ENCODE results near the gene TBXA2R.

Gene TBXA2R

DNA sequence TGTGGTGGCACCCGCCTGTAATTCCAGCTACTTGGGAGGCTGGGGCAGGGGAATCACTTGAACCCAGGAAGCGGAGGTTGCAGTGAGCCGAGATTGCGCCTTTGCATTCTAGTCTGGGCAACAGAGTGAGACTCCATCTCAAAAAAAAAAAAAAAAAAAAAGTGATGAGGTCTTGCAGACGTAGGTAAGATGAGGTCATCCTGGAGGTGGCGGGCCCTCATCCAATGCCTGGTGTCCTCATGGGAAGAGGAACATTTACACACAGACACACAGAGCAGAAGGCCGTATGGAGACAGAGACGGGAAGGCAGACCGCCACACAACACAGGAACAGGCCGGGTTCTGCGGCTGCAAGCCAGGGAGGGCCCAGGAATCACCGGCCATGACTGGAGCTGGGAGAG lies 15.5 kb upstream of the TBXA2R start:
- Histone ChIP-seq H3K27me3 (ENCODE audit: control insufficient read depth, insufficient read depth, low read length) (no peaks in the 10 kb centered on the region), H3K27ac (ENCODE audit: low read depth, low read length) (no peak overlapping the region), H3K36me3 (ENCODE audit: control insufficient read depth, insufficient read depth, low read length) (peaks cover 12% of the 10 kb centered on the region), H3K4me3 (ENCODE audit: low read length) (no peak overlapping the region), H3K4me1 (ENCODE audit: control insufficient read depth, insufficient read depth, low read length) (peaks cover 10% of the 10 kb centered on the region), H3K9ac (ENCODE audit: low read length) (no peak overlapping the region)

DNA sequence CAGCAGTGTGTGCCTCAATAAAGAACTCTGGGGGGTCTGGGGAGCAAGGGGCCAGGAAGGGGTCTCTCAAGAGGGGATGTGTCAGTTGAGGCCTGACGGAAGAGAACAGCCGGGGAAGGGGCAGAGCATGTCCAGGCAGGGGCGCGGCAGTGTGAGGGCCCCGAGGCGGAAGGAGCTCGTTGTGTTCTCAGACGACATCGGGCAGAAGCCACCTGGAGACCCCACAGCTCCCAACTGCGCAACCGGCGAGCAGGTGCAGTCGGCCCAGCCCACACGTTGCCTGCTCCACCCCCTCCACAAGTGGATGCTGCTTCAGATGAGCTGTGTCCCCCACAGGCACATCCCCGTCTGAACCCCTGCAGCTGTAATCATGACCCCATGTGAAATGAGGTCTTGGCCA lies 15.0 kb upstream of the TBXA2R start:
- no peaks in the 10 kb centered on the region for H3K27me3 ChIP-seq (ENCODE audit: control insufficient read depth, insufficient read depth, low read length)
- H3K9ac ChIP-seq (ENCODE audit: low read length): no peak overlapping the region
- peaks cover 12% of the 10 kb centered on the region for H3K36me3 ChIP-seq (ENCODE audit: control insufficient read depth, insufficient read depth, low read length)
- no peak overlapping the region for H3K27ac ChIP-seq (ENCODE audit: low read depth, low read length)
- H3K4me3 ChIP-seq (ENCODE audit: low read length): no peak overlapping the region
- peaks cover 10% of the 10 kb centered on the region for H3K4me1 ChIP-seq (ENCODE audit: control insufficient read depth, insufficient read depth, low read length)

DNA sequence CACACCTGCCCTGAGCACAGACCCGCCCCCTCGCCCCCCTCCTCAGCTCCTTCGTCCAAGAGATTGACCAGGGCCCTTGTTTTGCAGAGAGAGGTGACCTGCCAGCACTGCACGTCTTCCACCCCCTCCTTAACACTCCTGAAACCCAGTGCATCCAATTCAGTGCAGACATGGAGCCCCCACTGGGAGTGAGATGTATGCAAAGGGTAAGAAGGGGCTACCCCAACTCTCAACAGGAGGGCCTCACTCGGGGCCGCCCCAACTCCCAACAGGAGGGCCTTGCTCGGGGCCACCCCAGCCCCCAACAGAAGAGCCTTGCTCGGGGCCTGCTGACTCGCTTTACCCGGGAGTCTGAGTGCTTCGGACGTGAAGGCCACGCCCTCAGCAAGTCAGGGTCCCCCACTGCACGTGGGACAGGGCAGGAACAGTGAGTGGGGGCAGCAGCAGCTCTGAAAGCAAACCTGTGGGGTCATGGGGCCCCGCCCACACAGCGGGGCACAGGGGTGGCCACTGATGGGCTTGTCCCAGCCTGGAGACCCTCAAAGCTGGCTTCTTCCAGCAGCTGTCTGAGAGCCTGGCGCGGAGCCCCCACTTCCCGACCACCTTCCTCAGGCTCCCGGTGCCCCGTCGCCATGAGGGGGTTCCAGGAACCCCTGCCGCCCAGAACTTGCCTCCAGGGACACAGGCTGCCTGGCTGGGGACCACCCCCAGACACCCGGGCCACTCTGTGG lies 14.3 kb upstream of the TBXA2R start:
- Histone ChIP-seq H3K4me3 (ENCODE audit: low read length) (no peak overlapping the region), H3K36me3 (ENCODE audit: control insufficient read depth, insufficient read depth, low read length) (peaks cover 12% of the 10 kb centered on the region), H3K27me3 (ENCODE audit: control insufficient read depth, insufficient read depth, low read length) (no peaks in the 10 kb centered on the region), H3K4me1 (ENCODE audit: control insufficient read depth, insufficient read depth, low read length) (peaks cover 10% of the 10 kb centered on the region), H3K27ac (ENCODE audit: low read depth, low read length) (no peak overlapping the region), H3K9ac (ENCODE audit: low read length) (no peak overlapping the region)

DNA sequence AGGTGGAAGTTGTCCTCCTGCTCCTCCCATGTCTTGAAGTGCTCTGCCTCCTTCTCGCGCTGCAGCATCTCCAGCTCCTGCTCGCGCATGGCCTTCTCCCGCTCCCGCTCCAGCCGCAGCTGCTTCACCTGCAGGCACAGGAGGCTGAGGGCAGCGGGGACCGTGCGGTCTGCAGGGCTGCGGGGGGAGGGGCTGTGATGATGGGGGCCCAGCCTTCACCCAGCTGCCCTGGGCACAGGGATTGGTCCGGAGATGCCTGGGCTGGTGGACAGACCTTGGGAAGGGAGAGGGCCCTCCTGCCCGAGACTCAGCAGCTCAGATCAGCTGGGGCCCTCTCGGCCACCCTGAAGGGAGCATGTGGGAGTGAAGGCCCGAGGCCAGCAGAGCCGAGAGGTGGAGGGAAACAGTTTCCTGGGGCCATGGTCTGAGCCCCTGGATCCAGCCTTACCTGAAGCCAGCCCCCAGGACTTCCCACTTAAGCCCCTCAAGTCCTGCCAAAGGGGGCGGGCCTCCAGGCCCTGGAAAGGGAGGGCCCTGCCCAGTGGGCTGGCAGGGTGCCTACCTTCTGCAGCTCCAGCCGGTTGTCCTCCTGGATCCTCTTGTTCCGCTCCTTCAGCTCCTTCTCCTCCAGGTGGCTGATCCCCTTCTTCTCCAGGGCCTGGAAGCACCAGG lies 13.6 kb upstream of the TBXA2R start:
- Histone ChIP-seq H3K9ac (ENCODE audit: low read length) (no peak overlapping the region), H3K4me1 (ENCODE audit: control insufficient read depth, insufficient read depth, low read length) (peaks cover 4% of the 10 kb centered on the region), H3K36me3 (ENCODE audit: control insufficient read depth, insufficient read depth, low read length) (peaks cover 12% of the 10 kb centered on the region), H3K27ac (ENCODE audit: low read depth, low read length) (no peak overlapping the region), H3K27me3 (ENCODE audit: control insufficient read depth, insufficient read depth, low read length) (no peaks in the 10 kb centered on the region), H3K4me3 (ENCODE audit: low read length) (no peak overlapping the region)

DNA sequence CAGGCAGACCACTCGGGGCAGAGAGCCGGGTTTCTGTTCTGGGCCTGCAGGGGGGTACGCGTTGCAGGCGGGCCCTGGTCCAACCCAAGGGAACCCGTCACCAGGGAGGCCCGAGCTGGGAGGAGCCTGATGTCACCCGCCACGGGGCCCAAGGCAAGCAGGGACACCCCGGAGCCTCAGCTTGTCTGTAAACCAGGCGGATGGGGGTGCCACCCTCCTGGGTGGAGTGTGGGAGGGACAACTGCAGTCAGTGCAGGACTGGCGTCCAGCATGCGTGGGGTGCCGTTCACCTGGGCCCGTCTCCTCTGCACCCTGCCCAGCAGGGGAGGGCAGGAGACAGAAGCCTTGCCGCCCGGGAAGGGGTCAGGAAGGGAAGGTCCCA lies 12.9 kb upstream of the TBXA2R start:
- Histone ChIP-seq H3K4me1 (ENCODE audit: control insufficient read depth, insufficient read depth, low read length) (no peaks in the 10 kb centered on the region), H3K36me3 (ENCODE audit: control insufficient read depth, insufficient read depth, low read length) (peaks cover 12% of the 10 kb centered on the region), H3K27me3 (ENCODE audit: control insufficient read depth, insufficient read depth, low read length) (no peaks in the 10 kb centered on the region), H3K9ac (ENCODE audit: low read length) (no peak overlapping the region), H3K4me3 (ENCODE audit: low read length) (no peak overlapping the region), H3K27ac (ENCODE audit: low read depth, low read length) (no peak overlapping the region)

DNA sequence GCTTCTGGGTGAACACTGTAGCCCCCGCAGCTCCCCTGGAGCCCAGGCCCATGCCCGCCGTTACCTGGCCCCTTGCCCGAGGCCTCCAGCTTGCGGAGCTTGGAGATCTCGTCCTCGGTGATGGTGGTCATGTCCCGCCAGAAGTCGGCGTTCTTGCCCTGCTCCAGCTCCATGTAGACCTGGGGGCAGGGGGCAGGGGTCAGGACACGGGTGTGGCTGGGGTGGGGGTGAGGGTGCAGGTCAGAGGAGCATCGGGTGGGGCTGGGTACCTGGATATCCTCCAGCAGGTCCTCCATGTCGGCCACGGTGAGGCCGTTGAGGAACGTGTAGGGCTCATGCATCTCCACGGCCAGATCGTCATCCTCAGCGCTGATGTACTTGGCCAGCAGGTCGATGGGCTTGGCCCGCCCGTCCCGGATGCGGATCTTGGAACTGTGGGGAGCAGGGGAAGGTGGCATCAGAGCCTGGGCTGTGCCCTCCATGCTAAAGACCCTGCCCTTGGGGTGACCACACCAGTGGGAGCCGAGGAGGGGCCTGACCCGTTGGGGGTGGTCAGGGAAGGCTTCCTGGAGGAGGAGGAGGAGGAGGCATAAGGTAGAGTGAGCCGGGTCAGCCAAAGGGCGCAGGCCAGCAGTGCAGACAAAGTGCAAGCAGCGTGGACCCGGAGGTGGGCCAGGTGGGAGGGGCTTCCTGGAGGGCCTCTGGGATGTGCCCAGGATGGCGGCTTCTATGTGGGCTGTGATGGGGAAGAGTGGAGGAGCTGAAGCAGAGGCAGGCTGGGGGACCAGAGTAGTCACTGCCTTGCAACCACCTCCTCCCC lies 12.3 kb upstream of the TBXA2R start:
- Histone ChIP-seq H3K9ac (ENCODE audit: low read length) (no peak overlapping the region), H3K27me3 (ENCODE audit: control insufficient read depth, insufficient read depth, low read length) (no peaks in the 10 kb centered on the region), H3K4me1 (ENCODE audit: control insufficient read depth, insufficient read depth, low read length) (peaks cover under 1% of the 10 kb centered on the region), H3K4me3 (ENCODE audit: low read length) (no peak overlapping the region), H3K27ac (ENCODE audit: low read depth, low read length) (no peak overlapping the region), H3K36me3 (ENCODE audit: control insufficient read depth, insufficient read depth, low read length) (peaks cover 12% of the 10 kb centered on the region)

DNA sequence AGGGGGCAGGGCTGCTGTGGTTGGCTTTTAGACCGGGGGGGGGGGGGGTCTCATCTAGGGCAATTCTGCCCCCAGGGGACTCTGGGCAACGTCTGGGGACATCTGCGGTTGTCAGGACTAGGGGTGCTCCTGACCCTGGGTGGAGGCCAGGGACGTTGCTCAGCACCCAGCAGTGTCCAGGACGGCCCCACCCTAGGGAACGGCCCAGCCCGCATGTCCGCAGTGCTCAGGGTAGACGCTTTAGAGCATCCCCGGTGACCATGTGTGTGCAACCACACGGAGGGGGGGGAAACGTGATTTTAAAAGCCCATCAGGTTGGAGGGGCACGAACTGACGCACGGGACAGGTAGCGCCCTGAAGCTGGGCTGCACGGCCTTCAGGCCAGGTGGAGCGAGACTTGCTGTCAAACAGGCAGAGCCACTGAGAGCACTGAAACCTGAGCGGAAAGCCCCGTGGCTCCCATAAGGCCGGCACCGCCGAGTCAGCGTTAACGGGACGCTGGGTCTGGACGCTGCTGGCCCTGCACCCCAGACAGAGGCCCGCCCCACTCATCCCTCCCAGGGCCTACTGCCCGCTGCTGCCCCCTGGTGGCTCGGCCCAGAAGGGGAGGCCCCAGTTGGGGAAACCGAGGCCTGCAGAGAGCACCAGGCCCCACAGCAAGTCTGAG lies 11.6 kb upstream of the TBXA2R start:
- H3K4me1 ChIP-seq (ENCODE audit: control insufficient read depth, insufficient read depth, low read length): peaks cover 8% of the 10 kb centered on the region
- peaks cover 9% of the 10 kb centered on the region for H3K36me3 ChIP-seq (ENCODE audit: control insufficient read depth, insufficient read depth, low read length)
- H3K4me3 ChIP-seq (ENCODE audit: low read length): peak overlapping the region; percentile 46
- H3K9ac ChIP-seq (ENCODE audit: low read length): no peak overlapping the region
- no peaks in the 10 kb centered on the region for H3K27me3 ChIP-seq (ENCODE audit: control insufficient read depth, insufficient read depth, low read length)
- no peak overlapping the region for H3K27ac ChIP-seq (ENCODE audit: low read depth, low read length)

DNA sequence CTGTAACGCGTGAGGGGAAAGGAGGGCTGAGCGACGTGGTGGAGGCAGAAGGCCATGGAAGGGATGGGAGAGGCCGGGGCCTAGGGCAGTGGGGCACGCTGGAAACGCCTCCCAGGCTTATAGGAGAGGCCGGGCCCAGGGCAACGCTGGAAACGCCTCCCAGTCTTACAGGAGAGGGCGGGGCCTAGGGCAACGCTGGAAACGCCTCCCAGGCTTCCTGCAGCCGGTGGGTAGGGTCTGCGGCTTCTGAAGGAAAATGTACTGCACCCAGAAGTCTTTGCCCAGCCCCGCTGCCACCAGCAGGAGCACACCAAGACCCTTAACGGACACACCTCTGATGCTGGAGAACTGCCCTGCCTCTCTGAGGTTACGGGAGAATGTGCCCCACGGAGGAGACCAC lies 10.8 kb upstream of the TBXA2R start:
- Histone ChIP-seq H3K9ac (ENCODE audit: low read length) (no peak overlapping the region), H3K4me3 (ENCODE audit: low read length) (no peak overlapping the region), H3K36me3 (ENCODE audit: control insufficient read depth, insufficient read depth, low read length) (peaks cover 9% of the 10 kb centered on the region), H3K27ac (ENCODE audit: low read depth, low read length) (no peak overlapping the region), H3K4me1 (ENCODE audit: control insufficient read depth, insufficient read depth, low read length) (peaks cover 10% of the 10 kb centered on the region), H3K27me3 (ENCODE audit: control insufficient read depth, insufficient read depth, low read length) (no peaks in the 10 kb centered on the region)

DNA sequence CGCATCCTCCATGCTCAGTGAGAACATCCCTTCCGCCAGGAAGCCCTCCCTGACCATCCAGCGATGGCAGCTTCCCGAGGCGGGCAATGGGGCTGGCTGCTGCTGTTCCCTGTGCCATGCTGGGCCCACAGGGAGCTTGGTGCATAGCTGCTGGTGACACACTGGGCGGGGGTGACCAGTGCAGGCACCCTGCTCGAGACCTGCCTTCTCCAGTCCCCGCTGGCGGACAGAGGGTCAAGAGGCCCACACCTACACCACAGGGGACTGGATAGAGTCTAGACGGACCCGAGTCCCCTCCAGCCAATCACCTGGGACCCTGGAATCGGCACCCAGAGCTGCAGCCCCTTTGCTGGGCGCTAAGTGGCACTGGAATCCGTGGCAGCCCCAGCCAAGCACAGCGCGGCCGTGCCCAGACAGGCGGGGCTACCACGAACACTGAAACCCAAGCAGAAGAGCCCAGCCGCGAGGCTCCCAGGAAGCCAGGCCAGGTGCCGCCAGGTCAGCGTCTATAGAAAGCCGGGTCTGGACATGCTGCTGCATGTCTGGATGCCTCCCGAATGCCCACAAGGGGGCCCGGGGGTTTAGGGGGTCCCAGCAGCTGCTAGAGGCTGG lies 9.0 kb upstream of the TBXA2R start:
- peaks cover 10% of the 10 kb centered on the region for H3K4me1 ChIP-seq (ENCODE audit: control insufficient read depth, insufficient read depth, low read length)
- no peak overlapping the region for H3K4me3 ChIP-seq (ENCODE audit: low read length)
- H3K27ac ChIP-seq (ENCODE audit: low read depth, low read length): no peak overlapping the region
- no peak overlapping the region for H3K9ac ChIP-seq (ENCODE audit: low read length)
- H3K36me3 ChIP-seq (ENCODE audit: control insufficient read depth, insufficient read depth, low read length): peaks cover 14% of the 10 kb centered on the region
- no peaks in the 10 kb centered on the region for H3K27me3 ChIP-seq (ENCODE audit: control insufficient read depth, insufficient read depth, low read length)

DNA sequence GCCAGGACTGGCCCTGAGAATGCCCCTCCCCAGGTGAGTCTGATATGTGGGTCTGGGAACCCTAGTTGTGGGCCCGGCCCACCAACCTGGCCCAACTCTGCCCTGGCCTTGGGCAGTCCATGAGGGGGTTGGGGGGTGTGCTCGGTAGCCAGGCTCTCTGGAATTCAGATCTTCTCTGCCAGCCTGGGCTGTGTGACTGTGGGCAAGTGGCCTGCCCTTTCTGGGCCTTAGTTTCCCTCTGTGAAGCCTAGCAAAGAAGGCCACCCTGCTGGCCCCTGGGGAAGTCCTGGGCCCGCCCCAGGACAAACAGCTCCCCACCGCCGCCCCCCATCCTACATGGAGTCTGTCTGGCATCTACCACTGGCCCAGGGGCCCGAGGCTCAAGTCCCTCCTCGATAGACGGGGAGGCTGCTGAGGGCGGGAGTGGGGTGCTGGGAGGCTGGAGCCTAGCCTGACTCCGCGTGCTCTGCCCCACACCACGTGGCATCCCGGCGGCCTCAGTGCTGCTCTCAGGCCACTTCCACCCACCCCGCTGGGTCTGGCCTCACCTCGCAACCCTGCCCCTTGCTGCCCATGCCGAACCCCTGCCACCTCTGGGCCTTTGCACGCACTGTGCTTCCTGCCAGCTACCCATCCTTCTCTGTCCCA lies 8.3 kb upstream of the TBXA2R start:
- no peak overlapping the region for H3K4me3 ChIP-seq (ENCODE audit: low read length)
- no peak overlapping the region for H3K27ac ChIP-seq (ENCODE audit: low read depth, low read length)
- H3K4me1 ChIP-seq (ENCODE audit: control insufficient read depth, insufficient read depth, low read length): peaks cover 10% of the 10 kb centered on the region
- peaks cover 13% of the 10 kb centered on the region for H3K36me3 ChIP-seq (ENCODE audit: control insufficient read depth, insufficient read depth, low read length)
- H3K9ac ChIP-seq (ENCODE audit: low read length): no peak overlapping the region
- no peaks in the 10 kb centered on the region for H3K27me3 ChIP-seq (ENCODE audit: control insufficient read depth, insufficient read depth, low read length)

DNA sequence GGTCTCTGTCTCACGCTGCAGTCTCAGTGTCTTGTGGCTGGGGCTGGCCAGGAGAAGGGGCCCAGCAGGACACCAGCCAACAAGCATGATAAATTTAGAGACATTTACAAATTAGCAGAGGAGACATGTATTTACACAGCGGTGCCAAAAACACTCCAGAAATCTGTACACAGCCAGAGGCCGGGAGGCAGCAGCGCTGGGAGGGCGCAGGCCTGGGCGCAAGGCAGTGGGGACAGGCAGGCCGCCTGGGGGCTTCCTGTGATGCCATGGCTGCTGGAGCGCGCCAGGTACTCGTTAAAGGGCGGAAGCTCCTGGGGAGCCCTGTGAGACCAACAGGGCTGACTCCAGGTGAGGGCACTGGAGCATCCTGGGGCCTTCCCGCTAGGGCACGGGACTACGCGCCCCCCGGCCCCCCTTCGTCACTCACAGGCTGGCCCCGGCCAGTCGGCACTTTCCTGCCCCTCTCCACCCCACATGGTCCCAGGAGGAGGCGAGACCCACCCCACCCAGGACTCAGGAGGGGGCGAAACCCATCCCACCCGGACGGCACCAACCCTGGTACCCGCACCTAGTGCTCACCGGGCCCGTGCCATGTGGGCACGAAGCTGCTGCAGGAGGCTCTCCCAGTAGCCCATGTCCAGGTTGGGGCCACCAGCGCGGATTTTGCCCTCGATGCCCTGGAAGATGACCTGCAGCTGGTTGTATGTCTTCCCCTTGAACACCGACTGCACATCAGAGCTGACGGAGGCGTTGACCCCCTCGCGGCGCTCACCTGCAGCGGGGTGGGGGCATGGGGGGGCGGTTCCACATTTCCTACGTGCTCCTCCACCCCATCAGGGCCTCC lies 7.4 kb upstream of the TBXA2R start:
- H3K27me3 ChIP-seq (ENCODE audit: control insufficient read depth, insufficient read depth, low read length): no peaks in the 10 kb centered on the region

More for the DNA sequence above, 7.4 kb upstream of the TBXA2R start:
- Histone ChIP-seq H3K27ac (ENCODE audit: low read depth, low read length) (no peak overlapping the region), H3K36me3 (ENCODE audit: control insufficient read depth, insufficient read depth, low read length) (peaks cover 9% of the 10 kb centered on the region), H3K9ac (ENCODE audit: low read length) (no peak overlapping the region), H3K4me3 (ENCODE audit: low read length) (no peak overlapping the region), H3K4me1 (ENCODE audit: control insufficient read depth, insufficient read depth, low read length) (peaks cover 10% of the 10 kb centered on the region)
